K562 (cell line): Measurements from ENCODE around the gene USP22. TPM values are rescaled to one million over a fixed set of nuclear protein-coding genes. Genes with fewer than 3 reads are reported as not detected.

Experiments used
- ATAC-seq: fragments of 200-7000 bp; cut with Tn5 transposase; 3 replicates; pipeline ENCODE4 v1.9.1; 2020; ENCODE audit warnings: moderate library complexity
- BruUV-seq: library from RNA; stranded (reverse); fragments of 400-500 nt; replicated peaks from 2 replicates; lab custom pipeline; 2021; lab: Mats Ljungman, UMichigan
- CTCF ChIA-PET: fragments of 300-600 bp; formaldehyde crosslinking; extraction: SDS; loops from one replicate; lab custom pipeline; 2021; ENCODE audit warnings: low intra/inter-chr PET ratio; lab: Yijun Ruan, JAX
- POLR2A ChIA-PET: fragments of 300-600, 350-650 bp; sonication (Branson Sonifier 250); formaldehyde crosslinking; extraction: SDS; loops from one replicate; lab custom pipeline; 2021; ENCODE audit warnings: antibody characterized with exemption, inconsistent platforms; lab: Yijun Ruan, JAX
- DNase-seq, 4 experiments: peaks; one replicate each; pipeline versions ENCODE4 v3.0.0 to v3.0.0-alpha.2; 2011 to 2018; ENCODE audit warnings: low spot score in 3 of 4, mixed read lengths in 3 of 4; ENCODE audit errors: extremely low read depth in 1 of 4
- FAIRE-seq: peaks from 2 replicates; lab custom pipeline; 2011; peaks lifted over from hg19 to GRCh38; lab: Jason Lieb, UNC
- H2AFZ ChIP-seq: 2 replicates; pipeline ENCODE4 v1.6.0; 2011; ENCODE audit warnings: low read depth, low read length, control low read depth, inconsistent platforms
- H3K27ac ChIP-seq: fragments of 200-600 bp; 3 replicates; pipeline ENCODE4 v1.8.0; 2011; ENCODE audit warnings: low read depth, mild to moderate bottlenecking, control low read depth, inconsistent platforms, low read length, moderate library complexity, mixed read lengths; ENCODE audit errors: extremely low read depth
- H3K27me3 ChIP-seq, 2 experiments: fragments of 300-600 bp in 1 of 2; 2 replicates in 1 of 2; 3 replicates in 1 of 2; pipeline versions ENCODE4 v1.6.0 to v1.8.0; 2011; ENCODE audit warnings: inconsistent platforms in 2 of 2, low read length in 2 of 2, mild to moderate bottlenecking in 1 of 2, mixed read lengths in 1 of 2, moderate library complexity in 1 of 2; ENCODE audit not compliant: control insufficient read depth in 2 of 2, insufficient read depth in 2 of 2
- H3K36me3 ChIP-seq: fragments of 300-600 bp; 3 replicates; pipeline ENCODE4 v1.8.0; 2011; ENCODE audit warnings: mild to moderate bottlenecking, low read length, inconsistent platforms; ENCODE audit not compliant: control insufficient read depth, insufficient read depth
- H3K4me1 ChIP-seq, 2 experiments: fragments of 200-600 bp in 1 of 2; replicated peaks in 1 of 2; 2 replicates in 1 of 2; 3 replicates in 1 of 2; pipeline versions ENCODE4 v1.5.1 to v1.8.0; 2011; ENCODE audit warnings: inconsistent platforms in 2 of 2, low read length in 2 of 2, mild to moderate bottlenecking in 1 of 2, mixed read lengths in 1 of 2, moderate library complexity in 1 of 2; ENCODE audit not compliant: control insufficient read depth in 2 of 2, insufficient read depth in 2 of 2
- H3K4me2 ChIP-seq: 2 replicates; pipeline ENCODE4 v1.6.1; 2011; ENCODE audit warnings: low read length, control low read depth, inconsistent platforms, mixed read lengths; ENCODE audit not compliant: insufficient read depth
- H3K4me3 ChIP-seq: fragments of 200-600 bp; sonication (generic), shearing (Covaris generic); 2 replicates; pipeline ENCODE4 v1.5.1; 2016; ENCODE audit warnings: control low read depth, inconsistent platforms
- H3K79me2 ChIP-seq: fragments of 200-600 bp; 3 replicates; pipeline ENCODE4 v1.8.0; 2011; ENCODE audit warnings: low read length, inconsistent platforms; ENCODE audit not compliant: control insufficient read depth, insufficient read depth
- H3K9ac ChIP-seq, 2 experiments: 2 replicates each; pipeline versions ENCODE4 v1.6.0 to v1.6.1; 2011; ENCODE audit warnings: low read depth in 2 of 2, low read length in 2 of 2, control low read depth in 1 of 2, inconsistent platforms in 1 of 2, mild to moderate bottlenecking in 1 of 2, mixed read lengths in 1 of 2; ENCODE audit not compliant: insufficient read depth in 1 of 2
- H3K9me1 ChIP-seq: one replicate; pipeline ENCODE4 v1.6.0; 2011; ENCODE audit warnings: inconsistent platforms, mild to moderate bottlenecking, low read length, moderate library complexity; ENCODE audit not compliant: control insufficient read depth, insufficient read depth
- H3K9me3 ChIP-seq: replicated peaks from 2 replicates; pipeline ENCODE4 v1.5.1; 2011; ENCODE audit warnings: low read depth, low read length, inconsistent platforms; ENCODE audit not compliant: control insufficient read depth, insufficient read depth
- H4K20me1 ChIP-seq: replicated peaks from 2 replicates; pipeline ENCODE4 v1.6.1; 2011; ENCODE audit warnings: low read length, inconsistent platforms, mixed read lengths; ENCODE audit not compliant: control insufficient read depth, insufficient read depth
- CREM ChIP-seq: IDR thresholded peaks from 2 replicates; pipeline ENCODE4 v1.6.1; 2014; ENCODE audit warnings: antibody characterized with exemption, low read depth
- ETV1 ChIP-seq: fragments of 450-650 bp; conservative IDR thresholded peaks from 2 replicates; pipeline ENCODE4 v1.6.1; 2016; ENCODE audit warnings: missing genetic modification characterization, control low read depth, low read depth, missing compliant biosample characterization
- FOXJ3 ChIP-seq: sonication (generic); formaldehyde crosslinking; IDR thresholded peaks from 2 replicates; pipeline ENCODE4 v1.4.0; 2020; ENCODE audit warnings: mild to moderate bottlenecking, missing genetic modification reagents
- HSF4 ChIP-seq: fragments of 250-450 bp; sonication (Bioruptor Pico); IDR thresholded peaks from 2 replicates; pipeline ENCODE4 v2.1.2; 2022; ENCODE audit warnings: mild to moderate bottlenecking, moderate library complexity, borderline replicate concordance
- ILK ChIP-seq: fragments of 450-650 bp; IDR thresholded peaks from 2 replicates; pipeline ENCODE4 v1.6.1; 2016; ENCODE audit warnings: missing genetic modification characterization, low read depth, mild to moderate bottlenecking, missing compliant biosample characterization, moderate library complexity, borderline replicate concordance
- NEUROD1 ChIP-seq: fragments of 150-350 bp; IDR thresholded peaks from 2 replicates; pipeline ENCODE4 v1.6.1; 2014; ENCODE audit warnings: borderline replicate concordance, low read length, low read depth; ENCODE audit not compliant: partially characterized antibody
- NFRKB ChIP-seq: fragments of 450-650 bp; IDR thresholded peaks from 2 replicates; pipeline ENCODE4 v1.6.1; 2016; ENCODE audit warnings: low read depth
- PURB ChIP-seq: sonication (generic); formaldehyde crosslinking; IDR thresholded peaks from 2 replicates; pipeline ENCODE4 v1.9.0; 2021; ENCODE audit warnings: low read depth, mild to moderate bottlenecking, missing genetic modification reagents
- RAD51 ChIP-seq: fragments of 450-650 bp; IDR thresholded peaks from 2 replicates; pipeline ENCODE4 v1.7.1; 2016; ENCODE audit warnings: low read depth, mild to moderate bottlenecking, borderline replicate concordance
- ZFP36 ChIP-seq: fragments of 150-350 bp; IDR thresholded peaks from 2 replicates; pipeline ENCODE4 v1.6.1; 2018; ENCODE audit warnings: low read length, low read depth; ENCODE audit not compliant: partially characterized antibody
- ZNF436 ChIP-seq: fragments of 250-450, 450-650 bp; sonication (Bioruptor Pico); formaldehyde crosslinking; IDR thresholded peaks from 2 replicates; pipeline ENCODE4 v1.7.0; 2020; ENCODE audit warnings: mild to moderate bottlenecking
- WGBS: fragments of 100-300 bp; shearing (Covaris generic); methylation state at CpG from one replicate; pipeline ENCODE4 v1.1.6; 2016; ENCODE audit warnings: low coverage, mixed read lengths; ENCODE audit not compliant: insufficient coverage; ENCODE audit errors: missing lambda C conversion rate; 5-methylcytosine and 5-hydroxymethylcytosine counted together
- in situ Hi-C: fragments of 300-500 bp; cut with MboI; formaldehyde crosslinking; loops from 4 replicates; pipeline ENCODE4 v1.15.0; 2018; ENCODE audit warnings: inconsistent platforms, mixed read lengths
- intact Hi-C: fragments of 100-400 bp; cut with micrococcal nuclease; formaldehyde crosslinking; loops from 2 replicates; pipeline ENCODE4 v1.14.2; 2022
- polyA plus RNA-seq, 8 experiments: library from polyadenylated mRNA; depleted of rRNA in 4 of 8; stranded (reverse) in 5 of 8; unstranded in 3 of 8; fragments of >200 nt; fragmentation: Nextera tagmentation in 2 of 8; fragmentation: Illumina TruSeq in 1 of 8; extraction: Ambion mirVana in 2 of 8; extraction: Trizol in 1 of 8; gene quantifications; 2 replicates each; pipeline versions ENCODE4 v1.2.1 to v1.2.3, GENCODE V29; 2011 to 2014; ENCODE audit warnings: inconsistent platforms in 1 of 8, missing spikeins in 1 of 8
- total RNA-seq, 7 experiments: library from RNA; depleted of rRNA in 6 of 7; stranded (reverse); fragments of >200 nt in 6 of 7; fragmentation: Illumina TruSeq in 2 of 7; extraction: Trizol in 2 of 7; gene quantifications; 2 replicates each; pipeline versions ENCODE4 v1.2.1 to v1.2.3, GENCODE V29; 2011 to 2021; ENCODE audit warnings: low replicate concordance in 1 of 7
- TF ChIP-seq, protein P1 (sequence below): IDR thresholded peaks from 3 replicates; pipeline ENCODE4 v1.6.1; 2011; ENCODE audit warnings: borderline replicate concordance, mild to moderate bottlenecking; ENCODE audit not compliant: insufficient read length, insufficient read depth
- TF ChIP-seq, protein P2 (sequence below): sonication (generic); formaldehyde crosslinking; IDR thresholded peaks from 2 replicates; pipeline ENCODE4 v1.9.0; 2022; ENCODE audit warnings: mild to moderate bottlenecking, missing genetic modification reagents

Gene USP22
- total and polyA plus RNA-seq, 9 of the 15 experiments (the other 6 are each of a cell fraction or from before 2014, with no cell fraction given), result 6.5 to 113 (median 58.9) TPM

DNA sequence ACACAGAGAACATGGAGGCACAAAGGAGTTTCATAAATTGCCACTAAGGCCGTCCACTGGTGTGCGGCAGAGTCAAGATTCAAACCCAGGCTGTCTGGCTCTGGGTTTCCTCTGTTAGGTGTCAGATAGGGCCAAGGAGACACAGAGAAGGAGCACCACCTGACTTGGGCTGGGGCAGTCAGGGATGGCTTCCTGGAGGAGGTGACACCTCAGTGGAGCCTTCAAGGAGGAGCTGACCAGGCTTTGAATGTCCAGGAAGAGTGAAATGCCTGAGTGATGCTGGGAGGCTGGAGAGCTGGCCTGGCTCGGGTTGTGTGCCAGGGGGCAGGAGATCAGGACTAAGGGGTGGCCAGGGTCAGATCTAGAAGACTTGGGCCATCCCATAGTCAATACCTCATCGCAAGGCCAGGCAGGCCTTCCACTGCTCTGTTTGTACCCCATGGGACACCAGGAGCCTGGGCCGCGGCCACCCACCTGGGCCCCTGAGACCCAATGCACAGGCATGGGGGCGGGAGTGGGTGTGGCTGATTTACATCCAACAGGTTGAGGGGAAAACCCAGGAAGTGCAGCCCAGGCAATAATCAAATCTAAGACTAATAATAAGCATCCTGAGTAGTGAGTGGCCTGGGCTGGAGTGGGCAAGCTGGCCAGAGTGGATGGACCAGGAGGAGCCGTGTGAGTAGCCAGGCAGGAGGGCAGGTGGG, 73.7 kb downstream of the USP22 start:
- H3K4me2 ChIP-seq, result no peak overlapping the region
- ChIA-PET POLR2A (no interaction called here), CTCF (no interaction called here)
- no peaks in the 10 kb centered on the region for H3K9me3 ChIP-seq
- H3K9me1 ChIP-seq, result no peaks in the 10 kb centered on the region
- no peak for DNase-seq
- no peak overlapping the region for H2AFZ ChIP-seq
- no peak for ATAC-seq
- no peak overlapping the region for H3K27ac ChIP-seq
- H4K20me1 ChIP-seq, result no peaks in the 10 kb centered on the region
- intact Hi-C loops, result no loop called here
- no peak overlapping the region for H3K4me3 ChIP-seq
- in situ Hi-C loops, result no loop called here
- H3K79me2 ChIP-seq, result no peaks in the 10 kb centered on the region
- 60% methylated on average over 7 of the region's 8 CpGs for WGBS
- H3K36me3 ChIP-seq, result peaks cover 3% of the 10 kb centered on the region; the same call in 1 of the 3 replicates
- TF ChIP-seq, protein P1, sequence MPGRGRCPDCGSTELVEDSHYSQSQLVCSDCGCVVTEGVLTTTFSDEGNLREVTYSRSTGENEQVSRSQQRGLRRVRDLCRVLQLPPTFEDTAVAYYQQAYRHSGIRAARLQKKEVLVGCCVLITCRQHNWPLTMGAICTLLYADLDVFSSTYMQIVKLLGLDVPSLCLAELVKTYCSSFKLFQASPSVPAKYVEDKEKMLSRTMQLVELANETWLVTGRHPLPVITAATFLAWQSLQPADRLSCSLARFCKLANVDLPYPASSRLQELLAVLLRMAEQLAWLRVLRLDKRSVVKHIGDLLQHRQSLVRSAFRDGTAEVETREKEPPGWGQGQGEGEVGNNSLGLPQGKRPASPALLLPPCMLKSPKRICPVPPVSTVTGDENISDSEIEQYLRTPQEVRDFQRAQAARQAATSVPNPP, result no peak
- TF ChIP-seq ETV1 (no peak), CREM (no peak), NFRKB (no peak), NEUROD1 (no peak), ILK (tag) (no peak), FOXJ3 (no peak), HSF4 (no peak), RAD51 (no peak), ZNF436 (CRISPR knock-in tag) (peak; percentile 47; the same call in 1 of the 2 replicates), PURB (no peak), ZFP36 (peak; percentile 94)
- TF ChIP-seq, protein P2, sequence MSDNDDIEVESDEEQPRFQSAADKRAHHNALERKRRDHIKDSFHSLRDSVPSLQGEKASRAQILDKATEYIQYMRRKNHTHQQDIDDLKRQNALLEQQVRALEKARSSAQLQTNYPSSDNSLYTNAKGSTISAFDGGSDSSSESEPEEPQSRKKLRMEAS (CRISPR knock-in tag), result no peak
- no peaks in the 10 kb centered on the region; a peak in 1 of 5 replicates for H3K4me1 ChIP-seq
- no peak overlapping the region for H3K9ac ChIP-seq
- no peak for FAIRE-seq
- no peaks in the 10 kb centered on the region for H3K27me3 ChIP-seq
- no TSS peak for BruUV-seq
